H1 (cell line): ENCODE measurements around the gene MCOLN3. TPM values are rescaled to one million over a fixed set of nuclear protein-coding genes. Genes with fewer than 3 reads are reported as not detected.

Source experiments
- CTCF ChIA-PET: fragments of 300-600 bp; sonication (Branson Sonifier 250); formaldehyde crosslinking; loops from one replicate; lab custom pipeline; 2021; ENCODE audit not compliant: partially characterized antibody; lab: Charles Lee
- POLR2A ChIA-PET: fragments of 300-600 bp; sonication (Branson Sonifier 250); formaldehyde crosslinking; loops from one replicate; lab custom pipeline; 2021; ENCODE audit warnings: inconsistent platforms; ENCODE audit not compliant: partially characterized antibody; lab: Charles Lee
- DNase-seq, 2 experiments: peaks; one replicate each; pipeline versions ENCODE4 v3.0.0 to v3.0.0-alpha.2; 2010 to 2022; ENCODE audit warnings: low spot score in 2 of 2, low read depth in 1 of 2, mixed read lengths in 1 of 2
- FAIRE-seq: peaks from 2 replicates; lab custom pipeline; 2011; peaks lifted over from hg19 to GRCh38; lab: Jason Lieb, UNC
- H2AFZ ChIP-seq: 2 replicates; pipeline ENCODE4 v1.8.1; 2012; ENCODE audit warnings: low read length, inconsistent platforms
- H2AK5ac ChIP-seq: 2 replicates; pipeline ENCODE4 v1.6.1; 2013; ENCODE audit warnings: low read depth, low read length
- H2BK120ac ChIP-seq: replicated peaks from 2 replicates; pipeline ENCODE3; 2013; ENCODE audit warnings: low read depth, low read length, inconsistent platforms
- H2BK12ac ChIP-seq: 2 replicates; pipeline ENCODE4 v1.6.1; 2013; ENCODE audit warnings: low read depth, low read length
- H2BK15ac ChIP-seq: 2 replicates; pipeline ENCODE4 v1.6.1; 2013; ENCODE audit warnings: low read length
- H2BK20ac ChIP-seq: 2 replicates; pipeline ENCODE4 v1.6.1; 2013; ENCODE audit warnings: low read length
- H2BK5ac ChIP-seq: 2 replicates; pipeline ENCODE4 v1.6.1; 2013; ENCODE audit warnings: low read depth, low read length
- H3K14ac ChIP-seq: 2 replicates; pipeline ENCODE4 v1.6.1; 2013; ENCODE audit warnings: inconsistent platforms; ENCODE audit not compliant: insufficient read length
- H3K18ac ChIP-seq: 2 replicates; pipeline ENCODE4 v1.6.1; 2013; ENCODE audit warnings: low read length; ENCODE audit errors: extremely low read depth
- H3K23ac ChIP-seq: 2 replicates; pipeline ENCODE4 v1.6.1; 2013; ENCODE audit warnings: inconsistent platforms; ENCODE audit not compliant: insufficient read length
- H3K23me2 ChIP-seq: 2 replicates; pipeline ENCODE4 v1.6.1; 2013; ENCODE audit warnings: low read depth, low read length
- H3K27ac ChIP-seq: 2 replicates; pipeline ENCODE4 v1.6.1; 2011; ENCODE audit warnings: low read depth, low read length, inconsistent platforms
- H3K27me3 ChIP-seq, 4 experiments: replicated peaks in 1 of 4; 1 replicate in 1 of 4; 2 replicates in 3 of 4; pipeline versions ENCODE4 v1.6.1 to v1.8.1; 2011 to 2013; ENCODE audit warnings: low read length in 3 of 4, mild to moderate bottlenecking in 3 of 4, inconsistent platforms in 2 of 4, mixed read lengths in 2 of 4, moderate library complexity in 1 of 4; ENCODE audit not compliant: control insufficient read depth in 3 of 4, insufficient read depth in 3 of 4; ENCODE audit errors: extremely low read depth in 1 of 4
- H3K36me3 ChIP-seq, 4 experiments: 2 replicates each; pipeline versions ENCODE4 v1.6.1 to v1.8.1; 2011 to 2013; ENCODE audit warnings: mild to moderate bottlenecking in 4 of 4, low read length in 3 of 4, moderate library complexity in 2 of 4, control low read depth in 1 of 4, inconsistent platforms in 1 of 4; ENCODE audit not compliant: insufficient read depth in 4 of 4, control insufficient read depth in 2 of 4
- H3K4ac ChIP-seq: replicated peaks from 2 replicates; pipeline ENCODE3; 2013; ENCODE audit warnings: low read length, low read depth, mixed read lengths, inconsistent platforms; ENCODE audit not compliant: insufficient read length
- H3K4me1 ChIP-seq, 4 experiments: replicated peaks in 1 of 4; 1 replicate in 1 of 4; 2 replicates in 3 of 4; pipeline versions ENCODE4 v1.6.1 to v1.8.1; 2011 to 2013; ENCODE audit warnings: low read length in 3 of 4, inconsistent platforms in 2 of 4, mixed read lengths in 1 of 4; ENCODE audit not compliant: insufficient read depth in 4 of 4, control insufficient read depth in 3 of 4
- H3K4me2 ChIP-seq, 2 experiments: 2 replicates each; pipeline versions ENCODE4 v1.6.1 to v1.8.1; 2011 to 2013; ENCODE audit warnings: low read depth in 2 of 2, low read length in 2 of 2, control low read depth in 1 of 2, inconsistent platforms in 1 of 2, mild to moderate bottlenecking in 1 of 2; ENCODE audit not compliant: insufficient read depth in 1 of 2
- H3K4me3 ChIP-seq, 4 experiments: fragments of 200-600, 300-600 bp in 1 of 4; sonication (generic), shearing (Covaris generic), sonication (Bioruptor Twin) in 1 of 4; 2 replicates each; pipeline versions ENCODE4 v1.5.1 to v1.8.1; 2011 to 2016; ENCODE audit warnings: low read length in 4 of 4, low read depth in 3 of 4, control low read depth in 2 of 4, inconsistent platforms in 2 of 4, mild to moderate bottlenecking in 2 of 4, mixed read lengths in 1 of 4, moderate library complexity in 1 of 4; ENCODE audit not compliant: insufficient read depth in 2 of 4; ENCODE audit errors: extremely low read depth in 1 of 4
- H3K56ac ChIP-seq: replicated peaks from 2 replicates; pipeline ENCODE3; 2013; ENCODE audit warnings: low read depth, mild to moderate bottlenecking, mixed read lengths, low read length, inconsistent platforms; ENCODE audit not compliant: insufficient read length
- H3K79me1 ChIP-seq: 2 replicates; pipeline ENCODE4 v1.6.1; 2013; ENCODE audit warnings: low read depth, low read length, control low read depth
- H3K79me2 ChIP-seq, 2 experiments: 2 replicates each; pipeline versions ENCODE4 v1.6.1 to v1.8.1; 2012 to 2013; ENCODE audit warnings: low read length in 2 of 2, mild to moderate bottlenecking in 2 of 2, inconsistent platforms in 1 of 2; ENCODE audit not compliant: insufficient read depth in 2 of 2, control insufficient read depth in 1 of 2
- H3K9ac ChIP-seq, 4 experiments: replicated peaks in 1 of 4; 1 replicate in 1 of 4; 2 replicates in 3 of 4; pipeline versions ENCODE4 v1.6.1 to v1.8.1; 2011 to 2013; ENCODE audit warnings: low read depth in 3 of 4, low read length in 3 of 4, control low read depth in 2 of 4, mild to moderate bottlenecking in 2 of 4, moderate library complexity in 2 of 4, inconsistent platforms in 1 of 4; ENCODE audit errors: extremely low read depth in 1 of 4
- H3K9me3 ChIP-seq, 2 experiments: 2 replicates each; pipeline versions ENCODE4 v1.6.1 to v1.8.1; 2012 to 2013; ENCODE audit warnings: mild to moderate bottlenecking in 2 of 2, moderate library complexity in 2 of 2, control low read depth in 1 of 2, inconsistent platforms in 1 of 2, low read depth in 1 of 2, low read length in 1 of 2, mixed read lengths in 1 of 2; ENCODE audit not compliant: insufficient read depth in 2 of 2
- H4K20me1 ChIP-seq, 2 experiments: replicated peaks in 1 of 2; 2 replicates each; pipeline versions ENCODE3 to v1.8.1; 2011 to 2013; ENCODE audit warnings: inconsistent platforms in 2 of 2, low read length in 2 of 2, mild to moderate bottlenecking in 1 of 2; ENCODE audit not compliant: insufficient read depth in 2 of 2, control insufficient read depth in 1 of 2
- H4K5ac ChIP-seq: 2 replicates; pipeline ENCODE4 v1.6.1; 2013; ENCODE audit warnings: low read length, low read depth, mixed read lengths, inconsistent platforms; ENCODE audit not compliant: insufficient read length
- H4K8ac ChIP-seq: 2 replicates; pipeline ENCODE4 v1.8.0; 2013; ENCODE audit warnings: mild to moderate bottlenecking, moderate library complexity, low read length, inconsistent platforms; ENCODE audit not compliant: insufficient read depth; ENCODE audit errors: extremely low read depth
- H4K91ac ChIP-seq: replicated peaks from 2 replicates; pipeline ENCODE3; 2013; ENCODE audit warnings: low read length, mixed read lengths, inconsistent platforms; ENCODE audit not compliant: insufficient read length
- BCL11A ChIP-seq, 2 experiments: IDR thresholded peaks; one replicate each; pipeline ENCODE4 v1.6.1; 2011; ENCODE audit warnings: low read depth in 2 of 2, low read length in 2 of 2, mild to moderate bottlenecking in 2 of 2
- CEBPB ChIP-seq: IDR thresholded peaks from 2 replicates; pipeline ENCODE4 v1.6.1; 2012; ENCODE audit warnings: low read depth, low read length
- CHD1 ChIP-seq: IDR thresholded peaks from 2 replicates; pipeline ENCODE4 v1.6.1; 2012; ENCODE audit warnings: low read depth, low read length, improper control_type of control experiment
- EZH2 ChIP-seq: fragments of 200-600 bp; sonication (generic); IDR thresholded peaks from 2 replicates; pipeline ENCODE4 v1.7.1; 2012; ENCODE audit warnings: low read depth, mild to moderate bottlenecking, moderate library complexity, low read length, inconsistent platforms; ENCODE audit not compliant: severe bottlenecking
- HDAC2 ChIP-seq, 2 experiments: fragments of 300-600 bp in 1 of 2; sonication (generic) in 1 of 2; IDR thresholded peaks; 2 replicates each; pipeline ENCODE4 v1.6.1; 2011 to 2012; ENCODE audit warnings: low read depth in 2 of 2, low read length in 2 of 2, mild to moderate bottlenecking in 2 of 2, moderate library complexity in 2 of 2, borderline replicate concordance in 1 of 2, inconsistent platforms in 1 of 2
- NANOG ChIP-seq: IDR thresholded peaks from 2 replicates; pipeline ENCODE4 v1.6.1; 2011; ENCODE audit warnings: low read length, low read depth, mild to moderate bottlenecking, inconsistent platforms; ENCODE audit not compliant: insufficient read depth, poor library complexity, severe bottlenecking
- RBBP5 ChIP-seq: IDR thresholded peaks from 2 replicates; pipeline ENCODE4 v1.7.1; 2012; ENCODE audit warnings: low read depth, mild to moderate bottlenecking, inconsistent platforms, low read length, moderate library complexity, borderline replicate concordance
- SAP30 ChIP-seq: fragments of 300-600 bp; sonication (generic); IDR thresholded peaks from 2 replicates; pipeline ENCODE4 v1.7.1; 2012; ENCODE audit warnings: low read length, moderate library complexity, mild to moderate bottlenecking, inconsistent platforms; ENCODE audit not compliant: insufficient read depth, insufficient replicate concordance
- SP1 ChIP-seq: IDR thresholded peaks from 2 replicates; pipeline ENCODE4 v1.6.1; 2011; ENCODE audit warnings: low read depth, low read length
- SP2 ChIP-seq: IDR thresholded peaks from 2 replicates; pipeline ENCODE4 v1.6.1; 2012; ENCODE audit warnings: mild to moderate bottlenecking, low read length, inconsistent platforms
- polyA plus RNA-seq, 7 experiments: library from polyadenylated mRNA; depleted of rRNA in 3 of 7; stranded (reverse) in 5 of 7; unstranded in 2 of 7; fragments of >200 nt in 5 of 7; fragments of 200-250 nt in 2 of 7; gene quantifications; 1 replicate in 5 of 7; 2 replicates in 1 of 7; 4 replicates in 1 of 7; pipeline versions ENCODE4 v1.2.1 to v1.2.3, GENCODE V29; 2011 to 2013; ENCODE audit warnings: missing spikeins in 2 of 7, mixed read lengths in 2 of 7
- total RNA-seq: library from RNA; stranded (reverse); fragmentation: NEBNext Ultra II Directional; extraction: Animal tissue kit (Norgen Biotek cat#: 25700); gene quantifications from 2 replicates; pipeline ENCODE4 v1.2.1, GENCODE V29; 2021

MCOLN3 gene
- total and polyA plus RNA-seq, 2 of the 8 experiments (the other 6 are each of a cell fraction or from before 2014, with no cell fraction given) = 3.8 to 4.9 TPM

DNA sequence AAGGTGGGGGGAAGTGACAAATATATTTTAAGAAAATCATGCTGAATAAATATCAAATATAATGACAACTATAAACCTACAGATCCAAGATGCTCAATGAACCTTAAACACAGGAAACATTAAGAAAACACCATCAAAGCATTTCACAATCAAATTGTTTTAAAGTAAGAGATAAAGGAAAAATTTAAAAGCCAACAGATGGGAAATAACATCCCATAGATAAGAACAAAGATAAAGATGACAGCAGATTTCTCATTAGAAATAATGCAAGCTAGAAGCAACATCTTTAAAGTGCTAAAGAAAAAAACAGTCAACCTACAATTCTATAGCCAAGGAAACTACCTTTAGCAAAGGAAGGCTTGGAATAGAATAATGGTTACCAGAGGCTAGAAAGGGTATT is 17.8 kb downstream of the MCOLN3 start:
- Histone ChIP-seq H3K9me3 (no peaks in the 10 kb centered on the region), H2BK120ac (no peak overlapping the region), H3K4me2 (no peak overlapping the region), H3K27ac (no peak overlapping the region), H3K9ac (no peak overlapping the region), H3K23ac (no peak overlapping the region), H3K79me1 (no peaks in the 10 kb centered on the region; the same call in 1 of the 2 replicates), H3K4me3 (no peak overlapping the region), H3K4me1 (no peaks in the 10 kb centered on the region), H3K14ac (no peak overlapping the region), H2BK15ac (no peak overlapping the region), H3K79me2 (no peaks in the 10 kb centered on the region), H3K4ac (no peak overlapping the region), H3K27me3 (no peaks in the 10 kb centered on the region), H3K23me2 (no peaks in the 10 kb centered on the region), H4K8ac (no peak overlapping the region), H3K36me3 (no peaks in the 10 kb centered on the region), H2AK5ac (no peak overlapping the region), H4K20me1 (no peaks in the 10 kb centered on the region), H2BK12ac (no peak overlapping the region), H2BK20ac (no peak overlapping the region), H3K56ac (no peak overlapping the region), H2AFZ (no peak overlapping the region), H4K5ac (no peak overlapping the region), H4K91ac (no peak overlapping the region), H2BK5ac (no peak overlapping the region), H3K18ac (no peak overlapping the region)
- no peak for FAIRE-seq
- ChIA-PET POLR2A (no interaction called here), CTCF (interaction anchor here (1.6 kb wide), 1 partner anchor 85 kb away, joined by 8 read pairs; no protein-coding TSS in a partner anchor)
- no peak for DNase-seq
- TF ChIP-seq NANOG (no peak), BCL11A (IDR thresholded peaks at IDR 0.05; ENCODE audit: low read depth in 2 of 2, low read length in 2 of 2) (no peak), SP1 (no peak), EZH2 (no peak), SP2 (no peak), SAP30 (no peak), RBBP5 (no peak), CHD1 (no peak), HDAC2 (IDR thresholded peaks at IDR 0.05; ENCODE audit: borderline replicate concordance in 1 of 2, low read depth in 2 of 2, low read length in 2 of 2) (no peak), CEBPB (no peak)
